ENCODE measurements around the gene CPE. TPM values are rescaled to one million over a fixed set of nuclear protein-coding genes. Genes with fewer than 3 reads are reported as not detected.

CPE gene
- total RNA-seq, 2 experiments from 2014 or later: not detected

- no peaks in the 10 kb centered on the region for H3K4me1 ChIP-seq (ENCODE audit: insufficient read depth, low read length, poor library complexity, severe bottlenecking)
- no peak overlapping the region for H2AFZ ChIP-seq (ENCODE audit: low read length)
- H3K36me3 ChIP-seq (ENCODE audit: insufficient read depth, low read length): no peaks in the 10 kb centered on the region
- ChIA-PET CTCF (ENCODE audit: unreplicated experiment) (no interaction called here), POLR2A (no interaction called here)
- no peak for DNase-seq (ENCODE audit: low spot score)
- H3K79me2 ChIP-seq (ENCODE audit: insufficient read depth, low read depth, low read length): no peaks in the 10 kb centered on the region
- H3K9me2 ChIP-seq (ENCODE audit: insufficient read depth, low read length): no peaks in the 10 kb centered on the region
- BruUV-seq (replicated peaks): no TSS peak
- H3K4me2 ChIP-seq (ENCODE audit: low read length): no peak overlapping the region
- H4K20me1 ChIP-seq (ENCODE audit: insufficient read depth, low read length): no peaks in the 10 kb centered on the region
- no peak for TF ChIP-seq CTCF (conservative IDR thresholded peaks at IDR 0.05; ENCODE audit: low read length)
- no peak for TF ChIP-seq EZH2phosphoT487 (IDR thresholded peaks at IDR 0.05; ENCODE audit: borderline replicate concordance, low read depth, low read length)
- intact Hi-C loops (cut with micrococcal nuclease; ENCODE audit: unreplicated experiment): no loop called here
- no peaks in the 10 kb centered on the region for H3K9me3 ChIP-seq (ENCODE audit: low read length)
- H3K27ac ChIP-seq (ENCODE audit: low read depth, low read length, poor library complexity, severe bottlenecking): no peak overlapping the region
- no peak overlapping the region for H3K4me3 ChIP-seq (ENCODE audit: low read depth, low read length, poor library complexity, severe bottlenecking)
Measured at GRCh38 chr4:165367040-165367439, 11.8 kb upstream of the CPE start.

GRCh38 chr4:165368114-165368513 is 10.7 kb upstream of the CPE start:
- Histone ChIP-seq H3K27ac (ENCODE audit: low read depth, low read length, poor library complexity, severe bottlenecking) (no peak overlapping the region), H2AFZ (ENCODE audit: low read length) (no peak overlapping the region), H3K4me3 (ENCODE audit: low read depth, low read length, poor library complexity, severe bottlenecking) (no peak overlapping the region), H3K79me2 (ENCODE audit: insufficient read depth, low read depth, low read length) (no peaks in the 10 kb centered on the region), H3K9me2 (ENCODE audit: insufficient read depth, low read length) (no peaks in the 10 kb centered on the region), H3K4me2 (ENCODE audit: low read length) (no peak overlapping the region), H4K20me1 (ENCODE audit: insufficient read depth, low read length) (no peaks in the 10 kb centered on the region), H3K4me1 (ENCODE audit: insufficient read depth, low read length, poor library complexity, severe bottlenecking) (no peaks in the 10 kb centered on the region), H3K36me3 (ENCODE audit: insufficient read depth, low read length) (no peaks in the 10 kb centered on the region), H3K9me3 (ENCODE audit: low read length) (no peaks in the 10 kb centered on the region)
- intact Hi-C loops (cut with micrococcal nuclease; ENCODE audit: unreplicated experiment): no loop called here
- ChIA-PET CTCF (ENCODE audit: unreplicated experiment) (no interaction called here), POLR2A (no interaction called here)
- TF ChIP-seq CTCF (conservative IDR thresholded peaks at IDR 0.05; ENCODE audit: low read length): no peak
- TF ChIP-seq EZH2phosphoT487 (IDR thresholded peaks at IDR 0.05; ENCODE audit: borderline replicate concordance, low read depth, low read length): no peak
- no TSS peak for BruUV-seq (replicated peaks)
- DNase-seq (ENCODE audit: low spot score): no peak

DNA sequence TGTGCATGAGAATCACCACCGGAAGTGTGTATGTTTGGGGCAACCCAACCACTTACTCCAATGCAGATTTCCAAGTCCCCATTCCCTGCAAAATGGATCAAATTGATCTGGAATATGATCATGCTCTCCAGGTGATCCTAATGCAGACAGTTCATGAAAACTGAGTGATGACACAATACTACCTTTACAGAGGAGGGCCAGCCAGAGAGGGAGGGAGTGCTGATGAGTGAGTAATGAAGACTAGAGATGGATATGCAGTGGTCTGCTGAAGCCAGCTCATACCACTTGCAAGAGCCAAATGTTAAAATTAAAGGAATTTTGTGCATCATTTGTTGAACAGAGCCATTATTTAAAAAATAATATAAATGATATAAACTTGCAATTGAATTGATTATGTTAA is 10.2 kb upstream of the CPE start:
- no peak overlapping the region for H3K4me2 ChIP-seq (ENCODE audit: low read length)
- no peaks in the 10 kb centered on the region for H4K20me1 ChIP-seq (ENCODE audit: insufficient read depth, low read length)
- ChIA-PET POLR2A (no interaction called here), CTCF (ENCODE audit: unreplicated experiment) (no interaction called here)
- intact Hi-C loops (cut with micrococcal nuclease; ENCODE audit: unreplicated experiment): no loop called here
- no peaks in the 10 kb centered on the region for H3K9me3 ChIP-seq (ENCODE audit: low read length)
- H3K9me2 ChIP-seq (ENCODE audit: insufficient read depth, low read length): no peaks in the 10 kb centered on the region
- H3K4me3 ChIP-seq (ENCODE audit: low read depth, low read length, poor library complexity, severe bottlenecking): no peak overlapping the region
- H3K36me3 ChIP-seq (ENCODE audit: insufficient read depth, low read length): no peaks in the 10 kb centered on the region
- TF ChIP-seq EZH2phosphoT487 (IDR thresholded peaks at IDR 0.05; ENCODE audit: borderline replicate concordance, low read depth, low read length) (no peak), CTCF (conservative IDR thresholded peaks at IDR 0.05; ENCODE audit: low read length) (no peak)
- no peaks in the 10 kb centered on the region for H3K79me2 ChIP-seq (ENCODE audit: insufficient read depth, low read depth, low read length)
- H3K27ac ChIP-seq (ENCODE audit: low read depth, low read length, poor library complexity, severe bottlenecking): no peak overlapping the region
- H2AFZ ChIP-seq (ENCODE audit: low read length): no peak overlapping the region
- no peaks in the 10 kb centered on the region for H3K4me1 ChIP-seq (ENCODE audit: insufficient read depth, low read length, poor library complexity, severe bottlenecking)
- BruUV-seq (replicated peaks): no TSS peak
- DNase-seq (ENCODE audit: low spot score): no peak
